Measurements from ENCODE around the gene H2AZ1. TPM values are rescaled to one million over a fixed set of nuclear protein-coding genes. Genes with fewer than 3 reads are reported as not detected.
"Not testable (repeated sequence)": the region's sequence is repeated elsewhere in the genome, so short reads cannot be mapped to it uniquely, and the experiment has no call there.

H2AZ1 gene
- total RNA-seq, 1 donor from 2014 or later = 386 TPM

DNA sequence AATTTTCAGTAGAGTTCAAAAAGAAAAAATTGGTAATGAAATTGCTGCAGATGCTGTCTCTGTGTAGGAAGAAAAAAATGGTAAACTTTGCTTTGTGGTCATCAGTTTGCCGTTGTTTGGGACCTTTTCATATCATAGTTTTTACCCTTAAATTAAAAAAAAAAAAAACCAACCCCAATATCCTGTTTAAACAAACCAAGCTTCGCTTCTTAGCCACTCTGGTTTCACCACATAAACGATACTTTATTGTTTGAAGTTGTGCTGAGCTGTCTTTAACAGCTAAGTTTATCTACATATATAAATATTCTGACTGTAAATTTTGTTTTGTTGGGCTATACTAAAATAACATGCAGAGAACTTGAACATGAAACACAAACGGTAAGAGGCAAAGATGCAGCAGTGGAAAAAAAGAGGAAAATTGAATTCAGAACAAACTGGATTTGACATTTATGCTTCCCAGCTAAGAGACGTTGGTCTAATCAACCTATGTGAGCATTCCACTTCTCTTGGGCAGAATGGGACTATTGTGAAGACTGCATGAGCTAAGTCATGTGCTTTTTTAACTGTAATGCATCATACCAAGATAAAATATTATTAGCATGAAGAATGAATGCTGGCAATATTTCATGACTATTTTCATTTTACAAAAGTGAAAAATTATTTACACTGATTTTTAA, 15.7 kb upstream of the H2AZ1 start:
- Mint-ChIP-seq H3K27ac (no peak overlapping the region), H3K4me3 (no peak overlapping the region), H3K9me3 (no peaks in the 10 kb centered on the region), H3K27me3 (no peaks in the 10 kb centered on the region), H3K36me3 (no peaks in the 10 kb centered on the region), H3K4me1 (ENCODE audit: unreplicated experiment) (no peaks in the 10 kb centered on the region)
- no peak for DNase-seq (ENCODE audit: extremely low spot score, unreplicated experiment)
- no peak for TF ChIP-seq CTCF (conservative IDR thresholded peaks at IDR 0.05)

- no peaks in the 10 kb centered on the region for H3K36me3 Mint-ChIP-seq
- no peaks in the 10 kb centered on the region for H3K27me3 Mint-ChIP-seq
- DNase-seq (ENCODE audit: extremely low spot score, unreplicated experiment) = no peak
- no peak for TF ChIP-seq CTCF (conservative IDR thresholded peaks at IDR 0.05)
- H3K4me1 Mint-ChIP-seq (ENCODE audit: unreplicated experiment) = no peaks in the 10 kb centered on the region
- H3K27ac Mint-ChIP-seq = no peak overlapping the region
- H3K4me3 Mint-ChIP-seq = no peak overlapping the region
- no peaks in the 10 kb centered on the region for H3K9me3 Mint-ChIP-seq
Observed at GRCh38 chr4:99965173-99965572, 15.1 kb upstream of the H2AZ1 start.

DNA sequence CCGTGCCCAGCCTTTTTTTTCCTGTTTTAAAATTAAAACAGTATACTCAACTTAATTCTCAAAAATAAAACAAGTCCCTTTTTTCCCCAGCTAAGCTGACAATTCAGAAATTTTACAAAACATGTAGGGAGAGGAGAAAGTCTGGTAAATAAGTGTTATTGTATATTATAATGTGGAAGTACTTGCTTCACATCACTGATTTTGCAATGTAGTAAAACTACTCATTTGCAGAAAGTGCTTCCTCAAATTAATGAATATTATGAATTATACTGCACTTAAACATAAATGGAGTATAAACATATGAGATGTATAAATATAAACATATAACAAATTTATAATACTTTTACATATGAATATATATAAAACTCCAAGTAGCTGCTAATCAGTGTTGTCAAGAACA, 11.6 kb upstream of the H2AZ1 start:
- H3K9me3 Mint-ChIP-seq = no peaks in the 10 kb centered on the region
- TF ChIP-seq CTCF (conservative IDR thresholded peaks at IDR 0.05) = no peak
- H3K27ac Mint-ChIP-seq = no peak overlapping the region
- H3K36me3 Mint-ChIP-seq = no peaks in the 10 kb centered on the region
- DNase-seq (ENCODE audit: extremely low spot score, unreplicated experiment) = no peak
- no peaks in the 10 kb centered on the region for H3K4me1 Mint-ChIP-seq (ENCODE audit: unreplicated experiment)
- no peaks in the 10 kb centered on the region for H3K27me3 Mint-ChIP-seq
- H3K4me3 Mint-ChIP-seq = no peak overlapping the region

DNA sequence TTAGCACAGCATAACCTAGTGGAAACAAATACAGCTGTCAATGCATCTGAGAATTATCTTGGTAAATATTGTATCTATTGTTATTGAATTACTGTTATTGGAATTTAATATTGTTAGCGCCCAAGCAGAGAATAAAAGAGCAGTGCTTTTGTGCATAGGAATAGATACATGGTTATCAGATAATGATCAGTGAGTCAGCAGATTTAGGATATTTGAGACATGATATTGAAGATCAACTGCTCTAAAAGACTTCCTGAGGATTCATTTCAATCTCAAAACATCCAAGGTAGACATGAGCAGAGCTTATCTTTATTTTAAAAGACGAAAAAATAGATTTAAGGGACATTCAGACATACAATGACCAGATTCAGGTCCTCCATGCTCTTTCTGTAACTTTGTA, 10.6 kb upstream of the H2AZ1 start:
- H3K36me3 Mint-ChIP-seq = no peaks in the 10 kb centered on the region
- no peak for DNase-seq (ENCODE audit: extremely low spot score, unreplicated experiment)
- H3K9me3 Mint-ChIP-seq = no peaks in the 10 kb centered on the region
- no peak for TF ChIP-seq CTCF (conservative IDR thresholded peaks at IDR 0.05)
- H3K4me3 Mint-ChIP-seq = no peak overlapping the region
- no peak overlapping the region for H3K27ac Mint-ChIP-seq
- no peaks in the 10 kb centered on the region for H3K27me3 Mint-ChIP-seq
- H3K4me1 Mint-ChIP-seq (ENCODE audit: unreplicated experiment) = no peaks in the 10 kb centered on the region

DNA sequence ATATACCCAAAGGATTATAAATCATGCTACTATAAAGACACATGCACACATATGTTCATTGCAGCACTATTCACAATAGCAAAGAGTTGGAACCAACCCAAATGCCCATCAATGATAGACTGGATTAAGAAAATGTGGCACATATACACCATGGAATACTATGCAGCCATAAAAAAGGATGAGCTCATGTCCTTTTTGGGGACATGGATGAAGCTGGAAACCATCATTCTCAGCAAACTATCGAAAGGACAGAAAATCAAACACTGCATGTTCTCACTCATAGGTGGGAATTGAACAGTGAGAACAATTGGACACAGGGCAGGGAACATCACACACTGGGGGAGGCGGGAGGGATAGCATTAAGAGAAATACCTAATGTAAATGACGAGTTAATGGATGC, 8.1 kb upstream of the H2AZ1 start:
- H3K4me1 Mint-ChIP-seq (ENCODE audit: unreplicated experiment); H3K9me3 Mint-ChIP-seq; DNase-seq (ENCODE audit: extremely low spot score, unreplicated experiment); H3K36me3 Mint-ChIP-seq; H3K27ac Mint-ChIP-seq; H3K4me3 Mint-ChIP-seq; H3K27me3 Mint-ChIP-seq: not testable (repeated sequence)

GRCh38 chr4:99950913-99951254, 809 bp upstream of the H2AZ1 start:
- no peak overlapping the region for H3K4me3 Mint-ChIP-seq
- DNase-seq (ENCODE audit: extremely low spot score, unreplicated experiment) = no peak
- no peak overlapping the region for H3K27ac Mint-ChIP-seq
- no peaks in the 10 kb centered on the region for H3K27me3 Mint-ChIP-seq
- no peak for TF ChIP-seq CTCF (conservative IDR thresholded peaks at IDR 0.05)
- no peaks in the 10 kb centered on the region for H3K9me3 Mint-ChIP-seq
- H3K36me3 Mint-ChIP-seq = peaks cover 7% of the 10 kb centered on the region
- peaks cover 12% of the 10 kb centered on the region for H3K4me1 Mint-ChIP-seq (ENCODE audit: unreplicated experiment)
